OCI-LY3 (cell line): Measurements from ENCODE around the gene RHBDD2.

Source experiments
- CTCF ChIP-seq: fragments of 200-600, 300-600 bp; sonication (generic); IDR thresholded peaks from 2 replicates; pipeline ENCODE4 v1.5.1; 2014; ENCODE audit warnings: antibody characterized with exemption, low read length, low read depth
- EZH2phosphoT487 ChIP-seq: fragments of 200-600 bp; shearing (Covaris generic); IDR thresholded peaks from 2 replicates; pipeline ENCODE4 v1.6.1; 2018; ENCODE audit warnings: antibody characterized with exemption, mixed run types, low read depth

- no peak for TF ChIP-seq EZH2phosphoT487
- TF ChIP-seq CTCF = no peak
Measured at GRCh38 chr7:75850235-75850634, 28.6 kb upstream of the RHBDD2 start.
